GM23338 (cell line): ENCODE measurements around the gene LRRC2. TPM values are rescaled to one million over a fixed set of nuclear protein-coding genes. Genes with fewer than 3 reads are reported as not detected.

Experiments
- ATAC-seq: fragments of 200-7000 bp; cut with Tn5 transposase; 3 replicates; pipeline ENCODE4 v1.9.1; 2020
- DNase-seq: peaks from one replicate; pipeline ENCODE4 v3.0.0-alpha.2; 2015; ENCODE audit warnings: low spot score
- H2AFZ ChIP-seq: fragments of 200-600 bp; sonication (generic); 2 replicates; pipeline ENCODE4 v1.8.0; 2016; ENCODE audit warnings: antibody characterized with exemption, mild to moderate bottlenecking, moderate library complexity
- H3F3A ChIP-seq: fragments of 200-600 bp; sonication (generic); replicated peaks from 2 replicates; pipeline ENCODE4 v1.8.0; 2017; ENCODE audit warnings: antibody characterized with exemption, mixed run types, low read depth
- H3K27ac ChIP-seq: fragments of 200-600 bp; sonication (generic); 2 replicates; pipeline ENCODE4 v1.6.1; 2016; ENCODE audit warnings: low read depth
- H3K27me3 ChIP-seq: fragments of 200-600 bp; sonication (generic); 2 replicates; pipeline ENCODE4 v1.8.0; 2016; ENCODE audit warnings: mild to moderate bottlenecking, mixed run types, moderate library complexity; ENCODE audit not compliant: insufficient read depth
- H3K36me3 ChIP-seq: fragments of 200-600 bp; sonication (generic); 2 replicates; pipeline ENCODE4 v1.8.0; 2016; ENCODE audit warnings: mild to moderate bottlenecking; ENCODE audit not compliant: insufficient read depth
- H3K4me1 ChIP-seq: fragments of 200-600 bp; sonication (generic); 2 replicates; pipeline ENCODE4 v1.8.0; 2016; ENCODE audit warnings: mild to moderate bottlenecking, moderate library complexity; ENCODE audit not compliant: insufficient read depth
- H3K4me2 ChIP-seq: fragments of 200-600 bp; sonication (generic); 2 replicates; pipeline ENCODE4 v1.7.1; 2017; ENCODE audit warnings: mixed run types
- H3K4me3 ChIP-seq: fragments of 200-600 bp; sonication (generic); 2 replicates; pipeline ENCODE4 v1.6.1; 2016; ENCODE audit warnings: mixed run types
- H3K79me2 ChIP-seq: fragments of 200-600 bp; sonication (generic); replicated peaks from 2 replicates; pipeline ENCODE4 v1.8.0; 2017; ENCODE audit warnings: mild to moderate bottlenecking; ENCODE audit not compliant: insufficient read depth
- H3K9me2 ChIP-seq: fragments of 200-600 bp; sonication (generic); 2 replicates; pipeline ENCODE4 v1.8.0; 2017; ENCODE audit not compliant: insufficient read depth
- H4K20me1 ChIP-seq: fragments of 200-600 bp; sonication (generic); replicated peaks from 2 replicates; pipeline ENCODE4 v1.8.0; 2017; ENCODE audit warnings: mild to moderate bottlenecking; ENCODE audit not compliant: insufficient read depth
- H3K27ac Mint-ChIP-seq: 2 replicates; pipeline ENCODE4 v1.8.0; 2020; ENCODE audit warnings: inconsistent platforms, mild to moderate bottlenecking, moderate library complexity, mixed read lengths
- H3K27me3 Mint-ChIP-seq: 3 replicates; pipeline ENCODE4 v1.8.0; 2022; ENCODE audit warnings: low read depth, mild to moderate bottlenecking, moderate library complexity, mixed read lengths, inconsistent platforms; ENCODE audit not compliant: insufficient read depth, poor library complexity
- H3K36me3 Mint-ChIP-seq: 3 replicates; pipeline ENCODE4 v1.8.0; 2021; ENCODE audit warnings: low read depth, mild to moderate bottlenecking, inconsistent platforms, moderate library complexity, mixed read lengths
- H3K4me1 Mint-ChIP-seq: 3 replicates; pipeline ENCODE4 v1.8.0; 2020; ENCODE audit warnings: mild to moderate bottlenecking, inconsistent platforms, mixed read lengths
- H3K4me3 Mint-ChIP-seq: 3 replicates; pipeline ENCODE4 v1.8.0; 2021; ENCODE audit warnings: moderate library complexity, mild to moderate bottlenecking, inconsistent platforms, mixed read lengths
- H3K9me3 Mint-ChIP-seq: 3 replicates; pipeline ENCODE4 v1.8.0; 2020; ENCODE audit warnings: moderate library complexity, mild to moderate bottlenecking, inconsistent platforms, mixed read lengths
- CREB1 ChIP-seq: fragments of 250-450 bp; sonication (Bioruptor Pico); IDR thresholded peaks from 2 replicates; pipeline ENCODE4 v1.5.0; 2020; ENCODE audit warnings: low read depth, mild to moderate bottlenecking, moderate library complexity
- EZH2 ChIP-seq: fragments of 200-600 bp; sonication (generic); IDR thresholded peaks from one replicate; pipeline ENCODE4 v1.8.0; 2017; ENCODE audit warnings: antibody characterized with exemption, mild to moderate bottlenecking, low read depth; ENCODE audit not compliant: unreplicated experiment
- EZH2phosphoT487 ChIP-seq: fragments of 200-600 bp; sonication (generic); IDR thresholded peaks from one replicate; pipeline ENCODE4 v1.8.1; 2018; ENCODE audit warnings: antibody characterized with exemption; ENCODE audit not compliant: unreplicated experiment
- STAT1 ChIP-seq: IDR thresholded peaks from one replicate; pipeline ENCODE4 v1.6.1; 2016; ENCODE audit warnings: antibody characterized with exemption; ENCODE audit not compliant: unreplicated experiment
- ZNF114 ChIP-seq: fragments of 250-450 bp; sonication (Bioruptor Pico); IDR thresholded peaks from 2 replicates; pipeline ENCODE4 v1.5.0; 2020; ENCODE audit warnings: mild to moderate bottlenecking, moderate library complexity
- polyA plus RNA-seq: library from polyadenylated mRNA; unstranded; fragments of >200 nt; fragmentation: Nextera tagmentation; extraction: Ambion mirVana; gene quantifications from 2 replicates; pipeline ENCODE4 v1.2.1, GENCODE V29; 2016
- total RNA-seq: library from RNA; depleted of rRNA; stranded (reverse); fragments of >200 nt; shearing (Covaris generic); gene quantifications from 2 replicates; pipeline ENCODE4 v1.2.3, GENCODE V29; 2014
- TF ChIP-seq, protein P1 (sequence below): fragments of 250-450 bp; sonication (Bioruptor Pico); IDR thresholded peaks from 2 replicates; pipeline ENCODE4 v1.5.0; 2020; ENCODE audit warnings: mild to moderate bottlenecking, moderate library complexity
- TF ChIP-seq, protein P2 (sequence below), 2 experiments: fragments of 200-600 bp in 1 of 2; sonication (generic) in 1 of 2; conservative IDR thresholded peaks; 2 replicates each; pipeline versions ENCODE4 v1.5.1 to v1.6.1; 2016 to 2017; ENCODE audit warnings: antibody characterized with exemption in 2 of 2, low read depth in 2 of 2, mild to moderate bottlenecking in 2 of 2, moderate library complexity in 1 of 2

LRRC2 gene
- total and polyA plus RNA-seq, 2 experiments from 2014 or later: 6.5 to 7.1 TPM

DNA sequence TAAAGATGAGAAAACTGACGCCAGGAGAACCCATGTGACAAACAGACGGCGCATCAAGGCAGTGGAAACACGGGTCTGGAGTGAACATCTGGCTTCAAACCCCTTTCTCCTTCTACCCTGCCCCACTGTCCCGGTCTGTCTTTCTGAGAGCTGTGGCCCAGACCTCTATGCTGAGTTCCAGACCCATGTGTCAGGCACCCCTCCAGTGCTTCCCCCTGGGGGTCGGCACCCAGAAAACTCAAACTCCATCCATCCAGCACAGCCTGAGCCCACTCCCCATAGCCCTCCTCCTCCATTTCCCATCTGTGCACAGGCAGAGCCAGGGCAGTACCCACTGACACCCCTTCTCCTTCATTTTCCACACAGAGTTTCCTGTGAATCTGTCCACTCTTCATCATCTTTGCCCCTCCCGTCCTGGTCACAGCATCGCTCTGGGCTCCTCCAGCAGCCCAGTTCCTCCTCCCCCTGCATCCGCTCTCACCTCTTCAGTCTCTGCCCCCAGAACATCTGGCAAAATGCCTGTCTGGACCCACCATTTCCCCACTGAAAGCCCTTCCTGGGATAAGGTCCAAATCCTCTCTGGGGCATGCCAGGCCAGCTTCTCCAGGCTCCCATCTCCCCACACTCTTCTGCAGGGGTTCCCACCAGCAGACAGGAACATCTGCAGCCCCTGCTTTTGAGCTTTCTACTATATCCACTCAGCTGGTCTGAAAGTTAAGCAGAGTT lies 49.1 kb upstream of the LRRC2 start (continued):
- TF ChIP-seq, protein P1, sequence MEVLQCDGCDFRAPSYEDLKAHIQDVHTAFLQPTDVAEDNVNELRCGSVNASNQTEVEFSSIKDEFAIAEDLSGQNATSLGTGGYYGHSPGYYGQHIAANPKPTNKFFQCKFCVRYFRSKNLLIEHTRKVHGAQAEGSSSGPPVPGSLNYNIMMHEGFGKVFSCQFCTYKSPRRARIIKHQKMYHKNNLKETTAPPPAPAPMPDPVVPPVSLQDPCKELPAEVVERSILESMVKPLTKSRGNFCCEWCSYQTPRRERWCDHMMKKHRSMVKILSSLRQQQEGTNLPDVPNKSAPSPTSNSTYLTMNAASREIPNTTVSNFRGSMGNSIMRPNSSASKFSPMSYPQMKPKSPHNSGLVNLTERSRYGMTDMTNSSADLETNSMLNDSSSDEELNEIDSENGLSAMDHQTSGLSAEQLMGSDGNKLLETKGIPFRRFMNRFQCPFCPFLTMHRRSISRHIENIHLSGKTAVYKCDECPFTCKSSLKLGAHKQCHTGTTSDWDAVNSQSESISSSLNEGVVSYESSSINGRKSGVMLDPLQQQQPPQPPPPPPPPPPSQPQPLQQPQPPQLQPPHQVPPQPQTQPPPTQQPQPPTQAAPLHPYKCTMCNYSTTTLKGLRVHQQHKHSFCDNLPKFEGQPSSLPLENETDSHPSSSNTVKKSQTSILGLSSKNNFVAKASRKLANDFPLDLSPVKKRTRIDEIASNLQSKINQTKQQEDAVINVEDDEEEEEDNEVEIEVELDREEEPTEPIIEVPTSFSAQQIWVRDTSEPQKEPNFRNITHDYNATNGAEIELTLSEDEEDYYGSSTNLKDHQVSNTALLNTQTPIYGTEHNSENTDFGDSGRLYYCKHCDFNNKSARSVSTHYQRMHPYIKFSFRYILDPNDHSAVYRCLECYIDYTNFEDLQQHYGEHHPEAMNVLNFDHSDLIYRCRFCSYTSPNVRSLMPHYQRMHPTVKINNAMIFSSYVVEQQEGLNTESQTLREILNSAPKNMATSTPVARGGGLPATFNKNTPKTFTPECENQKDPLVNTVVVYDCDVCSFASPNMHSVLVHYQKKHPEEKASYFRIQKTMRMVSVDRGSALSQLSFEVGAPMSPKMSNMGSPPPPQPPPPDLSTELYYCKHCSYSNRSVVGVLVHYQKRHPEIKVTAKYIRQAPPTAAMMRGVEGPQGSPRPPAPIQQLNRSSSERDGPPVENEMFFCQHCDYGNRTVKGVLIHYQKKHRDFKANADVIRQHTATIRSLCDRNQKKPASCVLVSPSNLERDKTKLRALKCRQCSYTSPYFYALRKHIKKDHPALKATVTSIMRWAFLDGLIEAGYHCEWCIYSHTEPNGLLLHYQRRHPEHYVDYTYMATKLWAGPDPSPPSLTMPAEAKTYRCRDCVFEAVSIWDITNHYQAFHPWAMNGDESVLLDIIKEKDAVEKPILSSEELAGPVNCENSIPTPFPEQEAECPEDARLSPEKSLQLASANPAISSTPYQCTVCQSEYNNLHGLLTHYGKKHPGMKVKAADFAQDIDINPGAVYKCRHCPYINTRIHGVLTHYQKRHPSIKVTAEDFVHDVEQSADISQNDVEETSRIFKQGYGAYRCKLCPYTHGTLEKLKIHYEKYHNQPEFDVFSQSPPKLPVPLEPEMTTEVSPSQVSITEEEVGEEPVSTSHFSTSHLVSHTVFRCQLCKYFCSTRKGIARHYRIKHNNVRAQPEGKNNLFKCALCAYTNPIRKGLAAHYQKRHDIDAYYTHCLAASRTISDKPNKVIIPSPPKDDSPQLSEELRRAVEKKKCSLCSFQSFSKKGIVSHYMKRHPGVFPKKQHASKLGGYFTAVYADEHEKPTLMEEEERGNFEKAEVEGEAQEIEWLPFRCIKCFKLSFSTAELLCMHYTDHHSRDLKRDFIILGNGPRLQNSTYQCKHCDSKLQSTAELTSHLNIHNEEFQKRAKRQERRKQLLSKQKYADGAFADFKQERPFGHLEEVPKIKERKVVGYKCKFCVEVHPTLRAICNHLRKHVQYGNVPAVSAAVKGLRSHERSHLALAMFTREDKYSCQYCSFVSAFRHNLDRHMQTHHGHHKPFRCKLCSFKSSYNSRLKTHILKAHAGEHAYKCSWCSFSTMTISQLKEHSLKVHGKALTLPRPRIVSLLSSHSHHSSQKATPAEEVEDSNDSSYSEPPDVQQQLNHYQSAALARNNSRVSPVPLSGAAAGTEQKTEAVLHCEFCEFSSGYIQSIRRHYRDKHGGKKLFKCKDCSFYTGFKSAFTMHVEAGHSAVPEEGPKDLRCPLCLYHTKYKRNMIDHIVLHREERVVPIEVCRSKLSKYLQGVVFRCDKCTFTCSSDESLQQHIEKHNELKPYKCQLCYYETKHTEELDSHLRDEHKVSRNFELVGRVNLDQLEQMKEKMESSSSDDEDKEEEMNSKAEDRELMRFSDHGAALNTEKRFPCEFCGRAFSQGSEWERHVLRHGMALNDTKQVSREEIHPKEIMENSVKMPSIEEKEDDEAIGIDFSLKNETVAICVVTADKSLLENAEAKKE: no peak

DNA sequence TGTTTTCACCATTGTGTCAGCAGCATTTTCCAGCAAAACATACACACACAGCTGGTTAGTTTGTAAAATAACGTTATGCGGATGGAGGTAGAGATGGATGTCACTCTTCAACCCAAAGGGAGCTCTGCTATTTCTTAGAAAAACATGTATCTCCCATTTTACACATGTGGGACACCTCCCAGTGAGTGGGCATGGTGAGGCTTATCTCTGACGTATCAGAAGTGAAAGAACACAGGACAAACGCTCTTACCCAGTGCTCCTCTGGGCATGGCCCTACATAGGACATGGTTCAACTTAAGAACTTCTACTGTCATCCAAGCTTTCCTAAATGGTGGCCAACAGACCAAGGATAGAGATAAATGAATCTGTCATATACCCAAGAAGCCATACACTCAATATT lies 48.3 kb upstream of the LRRC2 start:
- Histone ChIP-seq H3F3A (no peaks in the 10 kb centered on the region), H4K20me1 (no peaks in the 10 kb centered on the region), H3K4me3 (no peak overlapping the region), H3K36me3 (no peaks in the 10 kb centered on the region), H3K9me2 (no peaks in the 10 kb centered on the region; the same call in 1 of the 2 replicates), H3K27ac (no peak overlapping the region), H2AFZ (no peak overlapping the region), H3K4me2 (no peak overlapping the region), H3K79me2 (no peaks in the 10 kb centered on the region), H3K27me3 (no peaks in the 10 kb centered on the region), H3K4me1 (peaks cover 17% of the 10 kb centered on the region)
- DNase-seq (no peak), ATAC-seq (no peak)
- no peaks in the 10 kb centered on the region for H3K36me3 Mint-ChIP-seq
- no peak overlapping the region for H3K4me3 Mint-ChIP-seq
- H3K27me3 Mint-ChIP-seq: peaks cover 10% of the 10 kb centered on the region
- H3K9me3 Mint-ChIP-seq: no peaks in the 10 kb centered on the region
- no peak overlapping the region for H3K27ac Mint-ChIP-seq
- peaks cover 23% of the 10 kb centered on the region for H3K4me1 Mint-ChIP-seq
- TF ChIP-seq STAT1 (no peak), CREB1 (CRISPR knock-in tag) (no peak), EZH2 (no peak), EZH2phosphoT487 (no peak), ZNF114 (CRISPR knock-in tag) (no peak)
- TF ChIP-seq, protein P2, sequence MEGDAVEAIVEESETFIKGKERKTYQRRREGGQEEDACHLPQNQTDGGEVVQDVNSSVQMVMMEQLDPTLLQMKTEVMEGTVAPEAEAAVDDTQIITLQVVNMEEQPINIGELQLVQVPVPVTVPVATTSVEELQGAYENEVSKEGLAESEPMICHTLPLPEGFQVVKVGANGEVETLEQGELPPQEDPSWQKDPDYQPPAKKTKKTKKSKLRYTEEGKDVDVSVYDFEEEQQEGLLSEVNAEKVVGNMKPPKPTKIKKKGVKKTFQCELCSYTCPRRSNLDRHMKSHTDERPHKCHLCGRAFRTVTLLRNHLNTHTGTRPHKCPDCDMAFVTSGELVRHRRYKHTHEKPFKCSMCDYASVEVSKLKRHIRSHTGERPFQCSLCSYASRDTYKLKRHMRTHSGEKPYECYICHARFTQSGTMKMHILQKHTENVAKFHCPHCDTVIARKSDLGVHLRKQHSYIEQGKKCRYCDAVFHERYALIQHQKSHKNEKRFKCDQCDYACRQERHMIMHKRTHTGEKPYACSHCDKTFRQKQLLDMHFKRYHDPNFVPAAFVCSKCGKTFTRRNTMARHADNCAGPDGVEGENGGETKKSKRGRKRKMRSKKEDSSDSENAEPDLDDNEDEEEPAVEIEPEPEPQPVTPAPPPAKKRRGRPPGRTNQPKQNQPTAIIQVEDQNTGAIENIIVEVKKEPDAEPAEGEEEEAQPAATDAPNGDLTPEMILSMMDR (conservative IDR thresholded peaks at IDR 0.05; ENCODE audit: low read depth in 2 of 2): no peak
- TF ChIP-seq, protein P1: no peak
